ENCODE results near the gene INTS7. TPM values are rescaled to one million over a fixed set of nuclear protein-coding genes. Genes with fewer than 3 reads are reported as not detected.
A peak's percentile ranks its signal among the peaks of the same experiment; 100 is the strongest.

The INTS7 gene
- total and polyA plus RNA-seq, 9 of the 15 experiments (the other 6 are each of a cell fraction or from before 2014, with no cell fraction given) = 27.3 to 68.4 (median 40.4) TPM

DNA sequence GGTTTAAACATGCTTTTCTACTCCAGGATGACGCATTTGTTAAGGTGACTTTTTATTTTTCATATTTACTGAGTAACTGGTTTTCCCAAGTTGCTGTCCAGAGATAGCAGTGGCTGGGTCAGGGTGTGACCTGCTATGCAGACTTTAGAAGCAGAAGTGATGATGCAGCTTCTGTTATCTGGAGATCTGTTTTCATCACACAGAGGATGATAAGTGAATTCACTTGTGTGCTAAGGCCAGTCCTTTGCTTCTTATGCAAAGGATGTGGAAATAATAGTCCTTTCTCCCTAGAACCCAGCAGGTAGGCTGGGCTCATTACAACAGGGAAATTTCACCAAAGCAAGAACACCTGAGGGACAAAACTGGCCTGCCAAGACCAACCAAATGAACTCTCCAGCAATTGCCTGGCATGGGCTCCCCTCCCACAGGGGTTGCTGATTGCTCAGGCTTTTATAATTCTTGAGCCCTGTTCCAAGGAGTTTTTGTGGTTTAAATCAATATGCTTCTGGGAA, 107.0 kb downstream of the INTS7 start (continued):
- TF ChIP-seq, protein P1, sequence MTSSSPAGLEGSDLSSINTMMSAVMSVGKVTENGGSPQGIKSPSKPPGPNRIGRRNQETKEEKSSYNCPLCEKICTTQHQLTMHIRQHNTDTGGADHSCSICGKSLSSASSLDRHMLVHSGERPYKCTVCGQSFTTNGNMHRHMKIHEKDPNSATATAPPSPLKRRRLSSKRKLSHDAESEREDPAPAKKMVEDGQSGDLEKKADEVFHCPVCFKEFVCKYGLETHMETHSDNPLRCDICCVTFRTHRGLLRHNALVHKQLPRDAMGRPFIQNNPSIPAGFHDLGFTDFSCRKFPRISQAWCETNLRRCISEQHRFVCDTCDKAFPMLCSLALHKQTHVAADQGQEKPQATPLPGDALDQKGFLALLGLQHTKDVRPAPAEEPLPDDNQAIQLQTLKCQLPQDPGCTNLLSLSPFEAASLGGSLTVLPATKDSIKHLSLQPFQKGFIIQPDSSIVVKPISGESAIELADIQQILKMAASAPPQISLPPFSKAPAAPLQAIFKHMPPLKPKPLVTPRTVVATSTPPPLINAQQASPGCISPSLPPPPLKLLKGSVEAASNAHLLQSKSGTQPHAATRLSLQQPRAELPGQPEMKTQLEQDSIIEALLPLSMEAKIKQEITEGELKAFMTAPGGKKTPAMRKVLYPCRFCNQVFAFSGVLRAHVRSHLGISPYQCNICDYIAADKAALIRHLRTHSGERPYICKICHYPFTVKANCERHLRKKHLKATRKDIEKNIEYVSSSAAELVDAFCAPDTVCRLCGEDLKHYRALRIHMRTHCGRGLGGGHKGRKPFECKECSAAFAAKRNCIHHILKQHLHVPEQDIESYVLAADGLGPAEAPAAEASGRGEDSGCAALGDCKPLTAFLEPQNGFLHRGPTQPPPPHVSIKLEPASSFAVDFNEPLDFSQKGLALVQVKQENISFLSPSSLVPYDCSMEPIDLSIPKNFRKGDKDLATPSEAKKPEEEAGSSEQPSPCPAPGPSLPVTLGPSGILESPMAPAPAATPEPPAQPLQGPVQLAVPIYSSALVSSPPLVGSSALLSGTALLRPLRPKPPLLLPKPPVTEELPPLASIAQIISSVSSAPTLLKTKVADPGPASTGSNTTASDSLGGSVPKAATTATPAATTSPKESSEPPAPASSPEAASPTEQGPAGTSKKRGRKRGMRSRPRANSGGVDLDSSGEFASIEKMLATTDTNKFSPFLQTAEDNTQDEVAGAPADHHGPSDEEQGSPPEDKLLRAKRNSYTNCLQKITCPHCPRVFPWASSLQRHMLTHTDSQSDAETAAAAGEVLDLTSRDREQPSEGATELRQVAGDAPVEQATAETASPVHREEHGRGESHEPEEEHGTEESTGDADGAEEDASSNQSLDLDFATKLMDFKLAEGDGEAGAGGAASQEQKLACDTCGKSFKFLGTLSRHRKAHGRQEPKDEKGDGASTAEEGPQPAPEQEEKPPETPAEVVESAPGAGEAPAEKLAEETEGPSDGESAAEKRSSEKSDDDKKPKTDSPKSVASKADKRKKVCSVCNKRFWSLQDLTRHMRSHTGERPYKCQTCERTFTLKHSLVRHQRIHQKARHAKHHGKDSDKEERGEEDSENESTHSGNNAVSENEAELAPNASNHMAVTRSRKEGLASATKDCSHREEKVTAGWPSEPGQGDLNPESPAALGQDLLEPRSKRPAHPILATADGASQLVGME (CRISPR knock-in tag; IDR thresholded peaks at IDR 0.05) = peak; percentile 78
- peak; percentile 73 for TF ChIP-seq NBN (IDR thresholded peaks at IDR 0.05; ENCODE audit: low read depth)
- TF ChIP-seq, protein P2, sequence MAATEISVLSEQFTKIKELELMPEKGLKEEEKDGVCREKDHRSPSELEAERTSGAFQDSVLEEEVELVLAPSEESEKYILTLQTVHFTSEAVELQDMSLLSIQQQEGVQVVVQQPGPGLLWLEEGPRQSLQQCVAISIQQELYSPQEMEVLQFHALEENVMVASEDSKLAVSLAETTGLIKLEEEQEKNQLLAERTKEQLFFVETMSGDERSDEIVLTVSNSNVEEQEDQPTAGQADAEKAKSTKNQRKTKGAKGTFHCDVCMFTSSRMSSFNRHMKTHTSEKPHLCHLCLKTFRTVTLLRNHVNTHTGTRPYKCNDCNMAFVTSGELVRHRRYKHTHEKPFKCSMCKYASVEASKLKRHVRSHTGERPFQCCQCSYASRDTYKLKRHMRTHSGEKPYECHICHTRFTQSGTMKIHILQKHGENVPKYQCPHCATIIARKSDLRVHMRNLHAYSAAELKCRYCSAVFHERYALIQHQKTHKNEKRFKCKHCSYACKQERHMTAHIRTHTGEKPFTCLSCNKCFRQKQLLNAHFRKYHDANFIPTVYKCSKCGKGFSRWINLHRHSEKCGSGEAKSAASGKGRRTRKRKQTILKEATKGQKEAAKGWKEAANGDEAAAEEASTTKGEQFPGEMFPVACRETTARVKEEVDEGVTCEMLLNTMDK (IDR thresholded peaks at IDR 0.05; ENCODE audit: borderline replicate concordance, insufficient read depth, low read depth, low read length, poor library complexity, severe bottlenecking) = no peak
- TF ChIP-seq SMC3 (conservative IDR thresholded peaks at IDR 0.05; ENCODE audit: insufficient read depth, low read depth, low read length) = no peak
- no peak for TF ChIP-seq GTF2A2 (tag; IDR thresholded peaks at IDR 0.05)
- TF ChIP-seq ZNF766 (CRISPR knock-in tag; conservative IDR thresholded peaks at IDR 0.05) = peak; percentile 82
- TF ChIP-seq SP2 (IDR thresholded peaks at IDR 0.05; ENCODE audit: extremely low read depth, low read depth, low read length, poor library complexity, severe bottlenecking) = no peak
- no peak for TF ChIP-seq PHF8 (IDR thresholded peaks at IDR 0.05; ENCODE audit: borderline replicate concordance, low read length)
- no peak for TF ChIP-seq TGIF2 (CRISPR knock-in tag; IDR thresholded peaks at IDR 0.05)
- no peak for TF ChIP-seq LARP7 (IDR thresholded peaks at IDR 0.05)
- TF ChIP-seq PURB (CRISPR knock-in tag; IDR thresholded peaks at IDR 0.05; ENCODE audit: low read depth) = no peak
- no peak for TF ChIP-seq SMARCA5 (IDR thresholded peaks at IDR 0.05)
- TF ChIP-seq, protein P3, sequence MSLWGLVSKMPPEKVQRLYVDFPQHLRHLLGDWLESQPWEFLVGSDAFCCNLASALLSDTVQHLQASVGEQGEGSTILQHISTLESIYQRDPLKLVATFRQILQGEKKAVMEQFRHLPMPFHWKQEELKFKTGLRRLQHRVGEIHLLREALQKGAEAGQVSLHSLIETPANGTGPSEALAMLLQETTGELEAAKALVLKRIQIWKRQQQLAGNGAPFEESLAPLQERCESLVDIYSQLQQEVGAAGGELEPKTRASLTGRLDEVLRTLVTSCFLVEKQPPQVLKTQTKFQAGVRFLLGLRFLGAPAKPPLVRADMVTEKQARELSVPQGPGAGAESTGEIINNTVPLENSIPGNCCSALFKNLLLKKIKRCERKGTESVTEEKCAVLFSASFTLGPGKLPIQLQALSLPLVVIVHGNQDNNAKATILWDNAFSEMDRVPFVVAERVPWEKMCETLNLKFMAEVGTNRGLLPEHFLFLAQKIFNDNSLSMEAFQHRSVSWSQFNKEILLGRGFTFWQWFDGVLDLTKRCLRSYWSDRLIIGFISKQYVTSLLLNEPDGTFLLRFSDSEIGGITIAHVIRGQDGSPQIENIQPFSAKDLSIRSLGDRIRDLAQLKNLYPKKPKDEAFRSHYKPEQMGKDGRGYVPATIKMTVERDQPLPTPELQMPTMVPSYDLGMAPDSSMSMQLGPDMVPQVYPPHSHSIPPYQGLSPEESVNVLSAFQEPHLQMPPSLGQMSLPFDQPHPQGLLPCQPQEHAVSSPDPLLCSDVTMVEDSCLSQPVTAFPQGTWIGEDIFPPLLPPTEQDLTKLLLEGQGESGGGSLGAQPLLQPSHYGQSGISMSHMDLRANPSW (CRISPR knock-in tag; IDR thresholded peaks at IDR 0.05) = no peak
- TF ChIP-seq, protein P4, sequence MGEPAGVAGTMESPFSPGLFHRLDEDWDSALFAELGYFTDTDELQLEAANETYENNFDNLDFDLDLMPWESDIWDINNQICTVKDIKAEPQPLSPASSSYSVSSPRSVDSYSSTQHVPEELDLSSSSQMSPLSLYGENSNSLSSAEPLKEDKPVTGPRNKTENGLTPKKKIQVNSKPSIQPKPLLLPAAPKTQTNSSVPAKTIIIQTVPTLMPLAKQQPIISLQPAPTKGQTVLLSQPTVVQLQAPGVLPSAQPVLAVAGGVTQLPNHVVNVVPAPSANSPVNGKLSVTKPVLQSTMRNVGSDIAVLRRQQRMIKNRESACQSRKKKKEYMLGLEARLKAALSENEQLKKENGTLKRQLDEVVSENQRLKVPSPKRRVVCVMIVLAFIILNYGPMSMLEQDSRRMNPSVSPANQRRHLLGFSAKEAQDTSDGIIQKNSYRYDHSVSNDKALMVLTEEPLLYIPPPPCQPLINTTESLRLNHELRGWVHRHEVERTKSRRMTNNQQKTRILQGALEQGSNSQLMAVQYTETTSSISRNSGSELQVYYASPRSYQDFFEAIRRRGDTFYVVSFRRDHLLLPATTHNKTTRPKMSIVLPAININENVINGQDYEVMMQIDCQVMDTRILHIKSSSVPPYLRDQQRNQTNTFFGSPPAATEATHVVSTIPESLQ (CRISPR knock-in tag; IDR thresholded peaks at IDR 0.05) = no peak

Measured in K562 (cell line).